ENCODE data around the gene LIMA1.

GRCh38 chr12:50205648-50206047 is 77.7 kb downstream of the LIMA1 start:
- TF ChIP-seq POLR2AphosphoS5 (IDR thresholded peaks at IDR 0.05) (no peak), CTCF (IDR thresholded peaks at IDR 0.05) (no peak), POLR2A (IDR thresholded peaks at IDR 0.05) (no peak), EP300 (IDR thresholded peaks at IDR 0.05) (no peak)
